GM12891 (cell line): ENCODE data around the gene LDB2.

Source experiments
- POLR2A ChIP-seq: IDR thresholded peaks from 2 replicates; pipeline ENCODE4 v1.6.1; 2011; ENCODE audit warnings: low read depth, low read length, control low read depth
- POLR2AphosphoS5 ChIP-seq: IDR thresholded peaks from 2 replicates; pipeline ENCODE4 v1.6.1; 2011; ENCODE audit warnings: low read depth, low read length, control low read depth
- POU2F2 ChIP-seq: IDR thresholded peaks from 2 replicates; pipeline ENCODE4 v1.6.1; 2011; ENCODE audit warnings: low read depth, mild to moderate bottlenecking, control low read depth, low read length, moderate library complexity
- SPI1 ChIP-seq: IDR thresholded peaks from 2 replicates; pipeline ENCODE4 v1.6.1; 2011; ENCODE audit warnings: low read depth, low read length, control low read depth
- TAF1 ChIP-seq: IDR thresholded peaks from 2 replicates; pipeline ENCODE4 v1.6.1; 2011; ENCODE audit warnings: low read depth, low read length, control low read depth

DNA sequence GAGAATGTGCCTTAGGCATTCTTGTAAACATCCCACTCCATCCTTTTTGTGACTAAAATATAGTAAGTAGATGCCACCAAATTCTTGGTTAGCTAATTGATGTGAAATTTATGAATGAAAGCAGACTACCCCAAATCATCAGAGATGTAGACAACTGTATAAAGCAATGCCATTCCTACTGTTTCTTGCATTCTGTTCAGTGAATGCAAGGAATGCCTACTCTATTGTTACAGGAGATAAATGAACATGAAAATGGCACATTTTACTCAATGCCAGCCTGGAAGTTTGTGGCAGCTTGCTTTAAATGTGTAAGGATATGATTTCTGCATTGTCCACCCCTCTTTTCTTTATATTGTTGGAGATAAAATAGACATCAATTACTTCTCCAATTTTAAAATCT is 317.9 kb downstream of the LDB2 start:
- no peak for TF ChIP-seq TAF1
- no peak for TF ChIP-seq POLR2AphosphoS5
- TF ChIP-seq POLR2A = no peak
- TF ChIP-seq SPI1 = no peak
- no peak for TF ChIP-seq POU2F2
